ENCODE measurements around the gene MAP3K4. TPM values are rescaled to one million over a fixed set of nuclear protein-coding genes. Genes with fewer than 3 reads are reported as not detected.

The MAP3K4 gene
- total RNA-seq, 1 experiment from 2014 or later, result 37.1 TPM

DNA sequence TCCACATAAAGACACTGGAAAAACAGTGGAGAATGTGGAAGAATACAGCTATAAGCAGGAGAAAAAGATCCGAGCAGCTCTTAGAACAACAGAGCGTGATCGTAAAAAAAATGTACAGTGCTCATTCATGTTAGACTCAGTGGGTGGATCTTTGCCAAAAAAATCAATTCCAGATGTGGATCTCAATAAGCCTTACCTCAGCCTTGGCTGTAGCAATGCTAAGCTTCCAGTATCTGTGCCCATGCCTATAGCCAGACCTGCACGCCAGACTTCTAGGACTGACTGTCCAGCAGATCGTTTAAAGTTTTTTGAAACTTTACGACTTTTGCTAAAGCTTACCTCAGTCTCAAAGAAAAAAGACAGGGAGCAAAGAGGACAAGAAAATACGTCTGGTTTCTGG lies 57.1 kb downstream of the MAP3K4 start:
- ChIA-PET CTCF (interaction anchor here (0.5 kb wide), 1 partner anchor 571 kb away, joined by 5 read pairs; no protein-coding TSS in a partner anchor), POLR2A (ENCODE audit: low non-redundant PET) (interaction anchor here (0.7 kb wide), 1 partner anchor 59 kb away, joined by 3 read pairs; no protein-coding TSS in a partner anchor)

DNA sequence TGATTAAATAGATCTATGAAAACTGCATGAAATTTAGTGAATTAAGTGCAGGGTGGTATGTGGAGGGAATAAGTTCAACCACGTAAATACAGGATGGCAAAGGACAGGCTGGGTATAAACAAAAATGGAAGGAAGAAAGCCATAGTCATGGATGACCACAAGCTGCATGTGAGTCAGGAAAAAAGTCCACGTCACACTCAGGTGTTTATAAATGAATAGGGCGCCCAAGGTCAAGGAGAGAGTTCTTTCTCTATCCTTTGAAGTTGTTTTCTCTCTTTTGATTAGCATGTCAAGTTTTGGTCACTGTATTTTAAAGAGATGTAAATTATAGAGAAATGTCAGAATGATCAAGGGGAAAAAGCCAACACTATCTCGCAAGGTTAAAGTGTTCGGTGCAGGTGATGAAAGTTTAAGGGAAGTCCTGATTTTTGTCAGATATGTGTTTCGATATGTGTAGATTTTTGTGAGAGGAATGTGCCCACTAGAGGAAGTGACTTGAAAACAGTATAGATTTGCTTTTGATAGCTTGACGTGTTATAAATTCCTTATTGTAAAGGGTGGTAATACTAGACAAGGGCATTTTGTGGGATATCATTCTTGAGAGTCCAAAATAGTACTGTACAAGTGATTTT lies 58.7 kb downstream of the MAP3K4 start:
- no peaks in the 10 kb centered on the region for H3K27me3 ChIP-seq (replicated peaks; ENCODE audit: insufficient read depth, low read depth, low read length, poor library complexity)
- ChIA-PET CTCF (no interaction called here), POLR2A (ENCODE audit: low non-redundant PET) (no interaction called here)
- H3K4me3 ChIP-seq (ENCODE audit: low read depth, low read length, poor library complexity, severe bottlenecking), result no peak overlapping the region
- DNase-seq (ENCODE audit: low spot score), result no peak
- H3K9me3 ChIP-seq (ENCODE audit: low read depth, low read length, poor library complexity, severe bottlenecking), result no peaks in the 10 kb centered on the region
- H3K36me3 ChIP-seq (ENCODE audit: insufficient read depth, low read length, poor library complexity, severe bottlenecking), result no peaks in the 10 kb centered on the region
- BruUV-seq (replicated peaks), result no TSS peak
- no peak overlapping the region for H3K27ac ChIP-seq (ENCODE audit: low read depth, low read length, poor library complexity, severe bottlenecking)
- intact Hi-C loops (cut with micrococcal nuclease; ENCODE audit: unreplicated experiment), result no loop called here
- TF ChIP-seq, protein P1, sequence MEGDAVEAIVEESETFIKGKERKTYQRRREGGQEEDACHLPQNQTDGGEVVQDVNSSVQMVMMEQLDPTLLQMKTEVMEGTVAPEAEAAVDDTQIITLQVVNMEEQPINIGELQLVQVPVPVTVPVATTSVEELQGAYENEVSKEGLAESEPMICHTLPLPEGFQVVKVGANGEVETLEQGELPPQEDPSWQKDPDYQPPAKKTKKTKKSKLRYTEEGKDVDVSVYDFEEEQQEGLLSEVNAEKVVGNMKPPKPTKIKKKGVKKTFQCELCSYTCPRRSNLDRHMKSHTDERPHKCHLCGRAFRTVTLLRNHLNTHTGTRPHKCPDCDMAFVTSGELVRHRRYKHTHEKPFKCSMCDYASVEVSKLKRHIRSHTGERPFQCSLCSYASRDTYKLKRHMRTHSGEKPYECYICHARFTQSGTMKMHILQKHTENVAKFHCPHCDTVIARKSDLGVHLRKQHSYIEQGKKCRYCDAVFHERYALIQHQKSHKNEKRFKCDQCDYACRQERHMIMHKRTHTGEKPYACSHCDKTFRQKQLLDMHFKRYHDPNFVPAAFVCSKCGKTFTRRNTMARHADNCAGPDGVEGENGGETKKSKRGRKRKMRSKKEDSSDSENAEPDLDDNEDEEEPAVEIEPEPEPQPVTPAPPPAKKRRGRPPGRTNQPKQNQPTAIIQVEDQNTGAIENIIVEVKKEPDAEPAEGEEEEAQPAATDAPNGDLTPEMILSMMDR (conservative IDR thresholded peaks at IDR 0.05; ENCODE audit: low read depth, low read length), result no peak
- no peak for TF ChIP-seq EZH2 (IDR thresholded peaks at IDR 0.05; ENCODE audit: borderline replicate concordance, low read depth, low read length, poor library complexity, severe bottlenecking)
- peaks cover 9% of the 10 kb centered on the region for H3K4me1 ChIP-seq (ENCODE audit: insufficient read depth, low read length, poor library complexity, severe bottlenecking)

More for the DNA sequence above, 57.1 kb downstream of the MAP3K4 start:
- H3K27ac ChIP-seq (ENCODE audit: low read depth, low read length, poor library complexity, severe bottlenecking), result no peak overlapping the region
- no peaks in the 10 kb centered on the region for H3K27me3 ChIP-seq (replicated peaks; ENCODE audit: insufficient read depth, low read depth, low read length, poor library complexity)
- intact Hi-C loops (cut with micrococcal nuclease; ENCODE audit: unreplicated experiment), result no loop called here
- DNase-seq (ENCODE audit: low spot score), result peak; percentile 58
- no peaks in the 10 kb centered on the region for H3K36me3 ChIP-seq (ENCODE audit: insufficient read depth, low read length, poor library complexity, severe bottlenecking)
- H3K4me1 ChIP-seq (ENCODE audit: insufficient read depth, low read length, poor library complexity, severe bottlenecking), result peaks cover 9% of the 10 kb centered on the region
- no peak overlapping the region for H3K4me3 ChIP-seq (ENCODE audit: low read depth, low read length, poor library complexity, severe bottlenecking)
- BruUV-seq (replicated peaks), result no TSS peak
- no peaks in the 10 kb centered on the region for H3K9me3 ChIP-seq (ENCODE audit: low read depth, low read length, poor library complexity, severe bottlenecking)
- no peak for TF ChIP-seq EZH2 (IDR thresholded peaks at IDR 0.05; ENCODE audit: borderline replicate concordance, low read depth, low read length, poor library complexity, severe bottlenecking)
- TF ChIP-seq, protein P1 (conservative IDR thresholded peaks at IDR 0.05; ENCODE audit: low read depth, low read length), result no peak

DNA sequence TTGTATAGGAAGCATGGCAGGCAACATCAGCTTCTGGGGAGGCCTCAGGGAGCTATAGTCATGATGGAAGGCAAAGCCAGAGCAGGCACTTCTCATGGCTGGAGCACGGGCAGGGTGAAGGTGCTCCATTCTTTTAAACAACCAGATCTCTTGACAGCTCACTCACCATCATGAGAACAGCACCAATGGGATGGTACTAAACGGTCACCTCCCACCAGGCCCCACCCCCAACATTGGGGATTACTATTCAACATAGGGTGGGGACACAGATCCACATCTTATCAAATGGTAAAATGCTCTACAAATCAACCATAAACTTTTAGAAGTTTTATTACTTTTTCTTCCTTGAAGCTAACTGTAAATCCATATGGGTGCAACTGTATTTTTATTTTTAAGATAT lies 61.5 kb downstream of the MAP3K4 start:
- Histone ChIP-seq H3K9me3 (ENCODE audit: low read depth, low read length, poor library complexity, severe bottlenecking) (no peaks in the 10 kb centered on the region), H3K4me1 (ENCODE audit: insufficient read depth, low read length, poor library complexity, severe bottlenecking) (peaks cover 8% of the 10 kb centered on the region), H3K27ac (ENCODE audit: low read depth, low read length, poor library complexity, severe bottlenecking) (no peak overlapping the region), H3K36me3 (ENCODE audit: insufficient read depth, low read length, poor library complexity, severe bottlenecking) (no peaks in the 10 kb centered on the region), H3K4me3 (ENCODE audit: low read depth, low read length, poor library complexity, severe bottlenecking) (no peak overlapping the region), H3K27me3 (replicated peaks; ENCODE audit: insufficient read depth, low read depth, low read length, poor library complexity) (no peaks in the 10 kb centered on the region)
- ChIA-PET POLR2A (ENCODE audit: low non-redundant PET) (no interaction called here), CTCF (no interaction called here)
- BruUV-seq (replicated peaks), result no TSS peak
- DNase-seq (ENCODE audit: low spot score), result no peak
- no peak for TF ChIP-seq EZH2 (IDR thresholded peaks at IDR 0.05; ENCODE audit: borderline replicate concordance, low read depth, low read length, poor library complexity, severe bottlenecking)
- TF ChIP-seq, protein P1 (conservative IDR thresholded peaks at IDR 0.05; ENCODE audit: low read depth, low read length), result no peak
- intact Hi-C loops (cut with micrococcal nuclease; ENCODE audit: unreplicated experiment), result no loop called here

All from A673 (cell line).